ENCODE data around the gene MEP1A. TPM values are rescaled to one million over a fixed set of nuclear protein-coding genes. Genes with fewer than 3 reads are reported as not detected.
"Not testable (repeated sequence)": the region's sequence is repeated elsewhere in the genome, so short reads cannot be mapped to it uniquely, and the experiment has no call there.

Gene MEP1A
- total RNA-seq, 8 experiments from 2014 or later = 0.19 TPM; not detected in 7

DNA sequence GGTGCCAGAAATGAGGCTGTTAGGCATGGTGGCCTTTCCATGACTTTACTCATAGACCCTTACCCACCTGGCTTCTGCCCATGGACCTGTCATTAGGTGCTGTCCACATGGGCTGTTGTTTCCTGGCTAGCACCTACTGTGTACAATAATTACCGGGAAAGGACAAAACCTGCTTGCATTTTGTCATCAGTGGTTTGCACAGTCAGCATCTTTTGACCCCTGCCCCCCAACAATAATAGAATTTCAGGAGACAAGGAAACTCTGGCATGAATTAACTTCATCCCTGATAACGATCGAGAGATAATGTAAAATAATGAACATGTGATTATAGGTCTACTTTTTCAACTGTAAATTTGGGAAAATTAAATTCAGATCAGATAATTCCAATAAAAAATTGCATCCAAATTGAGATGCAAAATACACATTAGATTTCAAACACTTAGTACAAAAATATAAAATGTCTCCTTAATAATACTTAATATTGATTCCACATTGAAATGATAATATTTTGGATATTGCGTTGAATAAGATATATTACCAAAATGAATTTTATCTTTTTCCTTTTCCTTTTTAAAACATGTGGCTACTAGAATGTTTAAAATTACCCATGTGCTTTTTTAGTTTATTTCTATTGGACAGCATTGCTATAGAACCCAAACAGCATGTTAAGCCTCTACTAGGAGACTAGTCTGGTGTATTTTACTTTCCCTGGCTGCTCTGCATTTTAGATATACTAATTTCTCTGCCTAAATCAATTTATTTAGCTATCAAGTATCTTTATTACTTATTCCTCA is 34.0 kb upstream of the MEP1A start:
- ATAC-seq (replicated peaks in 6 of 8) = no peak
- in situ Hi-C loops (cut with MboI; ENCODE audit: low pct_unique_long_range_greater_than_20kb in 2 of 9, low sequenced_read_pairs in 9 of 9, unreplicated experiment in 9 of 9) = no loop called here
- Histone ChIP-seq H3K4me1 (replicated peaks in 1 of 2) (no peaks in the 10 kb centered on the region), H3K27ac (no peak overlapping the region), H3K4me3 (no peak overlapping the region)
- WGBS, 10 experiments = 44 to 99% (median 87%) methylated on average over 3 to 4 of the region's 4 CpGs; no CpG with 5 or more reads in 1 of the 10 experiments

DNA sequence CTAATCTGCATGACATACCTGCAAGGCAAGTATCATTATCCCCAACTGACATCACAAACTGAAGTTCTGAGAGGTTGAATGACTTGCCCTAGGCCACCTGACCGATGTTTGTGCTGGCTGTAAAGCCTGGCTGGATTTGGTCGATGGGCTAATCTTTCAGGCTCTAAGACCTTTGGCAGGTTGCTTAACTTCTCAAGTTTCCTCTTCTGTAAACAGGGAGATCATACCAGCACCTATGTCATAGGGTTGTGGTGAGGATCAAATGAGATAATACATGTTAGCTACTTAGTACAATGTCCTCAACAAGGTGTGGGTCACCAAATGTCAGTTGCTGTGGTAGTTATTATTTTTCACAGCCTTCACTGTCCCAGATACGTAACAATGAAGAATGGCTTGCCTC is 32.3 kb upstream of the MEP1A start:
- 20 to 100% (median 84%) methylated on average over 1 to 3 of the region's 3 CpGs; no CpG with 5 or more reads in 2 of the 10 experiments for WGBS, 10 experiments
- Histone ChIP-seq H3K27ac (no peak overlapping the region), H3K4me1 (replicated peaks in 1 of 2) (no peaks in the 10 kb centered on the region), H3K4me3 (no peak overlapping the region)
- peak in 1 of 8 experiments; percentile 41 for ATAC-seq (replicated peaks in 6 of 8)
- in situ Hi-C loops (cut with MboI; ENCODE audit: low pct_unique_long_range_greater_than_20kb in 2 of 9, low sequenced_read_pairs in 9 of 9, unreplicated experiment in 9 of 9) = no loop called here

DNA sequence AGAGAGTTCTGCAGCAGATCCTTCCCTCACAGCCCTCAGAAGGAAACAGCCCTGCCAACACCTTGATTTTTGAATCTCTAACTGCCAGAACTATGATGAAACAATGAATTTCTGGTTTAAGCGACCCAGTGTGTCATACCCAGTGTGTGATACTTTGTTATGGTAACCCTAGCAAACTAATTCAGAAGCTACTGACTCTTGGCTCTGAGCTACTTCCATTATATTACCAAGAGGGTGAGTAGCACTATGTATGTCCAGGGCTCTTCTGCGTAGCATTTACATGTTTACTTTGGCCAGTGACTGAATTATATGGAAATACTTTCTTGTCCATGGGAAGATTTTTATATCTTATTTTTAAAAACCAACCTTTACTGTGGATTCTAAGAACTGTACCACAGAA is 29.7 kb upstream of the MEP1A start:
- in situ Hi-C loops (cut with MboI; ENCODE audit: low pct_unique_long_range_greater_than_20kb in 2 of 9, low sequenced_read_pairs in 9 of 9, unreplicated experiment in 9 of 9) = no loop called here
- WGBS, 10 experiments = 44 to 100% (median 83%) methylated on average over 1 to 2 of the region's 2 CpGs; no CpG with 5 or more reads in 3 of the 10 experiments
- peak in 2 of 8 experiments; percentile 58 to 75 for ATAC-seq (replicated peaks in 6 of 8)

DNA sequence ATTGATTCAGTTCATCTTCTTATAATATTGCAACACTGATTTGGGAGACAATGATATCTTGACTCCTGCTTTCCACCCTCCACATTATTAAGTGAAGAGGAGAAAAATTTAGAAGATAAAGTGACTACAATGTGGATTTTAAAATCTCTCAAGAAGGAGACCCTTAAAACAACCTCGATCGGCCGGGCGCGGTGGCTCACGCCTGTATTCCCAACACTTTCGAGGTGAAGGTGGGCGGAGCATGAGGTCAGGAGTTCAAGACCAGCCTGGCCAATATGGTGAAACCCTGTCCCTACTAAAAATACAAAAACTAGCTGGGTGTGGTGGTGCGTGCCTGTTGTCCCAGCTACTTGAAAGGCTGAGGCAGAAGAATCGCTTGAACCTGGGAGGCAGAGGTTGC is 28.9 kb upstream of the MEP1A start:
- in situ Hi-C loops (cut with MboI; ENCODE audit: low pct_unique_long_range_greater_than_20kb in 2 of 9, low sequenced_read_pairs in 9 of 9, unreplicated experiment in 9 of 9) = not testable (repeated sequence)

More for the DNA sequence above, 29.7 kb upstream of the MEP1A start:
- Histone ChIP-seq H3K4me3 (no peak overlapping the region), H3K27ac (no peak overlapping the region), H3K4me1 (replicated peaks in 1 of 2) (no peaks in the 10 kb centered on the region)

DNA sequence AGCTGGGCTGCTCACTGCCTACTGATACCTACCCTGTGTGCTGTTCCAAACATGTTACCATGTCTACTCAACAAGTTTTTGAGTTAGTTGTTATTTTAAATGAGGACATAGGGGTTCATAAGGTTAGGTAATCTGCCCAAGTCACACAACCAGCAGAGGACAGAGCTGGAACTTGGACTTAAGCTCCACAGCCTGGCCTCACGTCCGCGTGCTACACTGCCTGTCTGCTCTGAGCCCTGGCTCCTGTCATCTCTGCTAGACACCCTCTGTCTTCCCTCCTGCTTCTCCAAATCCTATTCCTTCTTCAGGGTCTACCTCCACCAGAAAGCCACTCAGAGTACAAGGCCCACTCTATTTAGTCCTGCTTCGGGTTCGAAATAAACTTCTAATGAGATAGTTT is 28.2 kb upstream of the MEP1A start:
- H3K27ac ChIP-seq = no peak overlapping the region
- H3K4me1 ChIP-seq (replicated peaks in 1 of 2) = no peaks in the 10 kb centered on the region
- no peak for ATAC-seq (replicated peaks in 6 of 8)
- no peak overlapping the region for H3K4me3 ChIP-seq
- in situ Hi-C loops (cut with MboI; ENCODE audit: low pct_unique_long_range_greater_than_20kb in 2 of 9, low sequenced_read_pairs in 9 of 9, unreplicated experiment in 9 of 9) = no loop called here
- 52 to 100% (median 92%) methylated on average over 2 to 5 of the region's 5 CpGs; no CpG with 5 or more reads in 3 of the 10 experiments for WGBS, 10 experiments

More for the DNA sequence above, 28.9 kb upstream of the MEP1A start:
- WGBS, 10 experiments = 66 to 98% (median 83%) methylated on average over 1 to 10 of the region's 10 CpGs; no CpG with 5 or more reads in 2 of the 10 experiments
- not testable (repeated sequence) for H3K4me1 ChIP-seq (replicated peaks in 1 of 2); H3K27ac ChIP-seq; ATAC-seq (replicated peaks in 6 of 8); H3K4me3 ChIP-seq

DNA sequence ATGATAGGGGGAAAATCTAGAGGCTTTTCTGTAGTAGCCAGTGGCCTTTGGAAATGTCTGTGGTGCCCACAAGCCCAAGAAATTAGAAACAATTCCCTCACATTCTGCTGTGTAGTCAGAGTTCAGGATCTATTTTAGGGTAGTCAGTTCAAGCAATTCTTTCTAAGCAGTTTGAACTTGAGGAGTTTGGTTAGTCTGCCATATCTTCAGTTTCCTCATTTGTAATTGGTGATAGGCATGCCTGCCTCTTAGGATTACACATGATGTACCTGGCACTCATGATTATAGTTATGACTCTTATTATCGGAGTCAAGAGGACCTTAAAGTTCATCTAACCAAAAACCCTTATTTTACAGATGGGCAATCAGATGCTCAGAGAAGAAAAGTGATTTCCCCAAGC is 21.2 kb upstream of the MEP1A start:
- ATAC-seq (replicated peaks in 6 of 8) = no peak
- 0 to 100% (median 63%) methylated on average over 1 of the region's 1 CpG; no CpG with 5 or more reads in 4 of the 10 experiments for WGBS, 10 experiments
- in situ Hi-C loops (cut with MboI; ENCODE audit: low pct_unique_long_range_greater_than_20kb in 2 of 9, low sequenced_read_pairs in 9 of 9, unreplicated experiment in 9 of 9) = no loop called here
- Histone ChIP-seq H3K4me1 (replicated peaks in 1 of 2) (no peaks in the 10 kb centered on the region), H3K4me3 (no peak overlapping the region), H3K27ac (no peak overlapping the region)

DNA sequence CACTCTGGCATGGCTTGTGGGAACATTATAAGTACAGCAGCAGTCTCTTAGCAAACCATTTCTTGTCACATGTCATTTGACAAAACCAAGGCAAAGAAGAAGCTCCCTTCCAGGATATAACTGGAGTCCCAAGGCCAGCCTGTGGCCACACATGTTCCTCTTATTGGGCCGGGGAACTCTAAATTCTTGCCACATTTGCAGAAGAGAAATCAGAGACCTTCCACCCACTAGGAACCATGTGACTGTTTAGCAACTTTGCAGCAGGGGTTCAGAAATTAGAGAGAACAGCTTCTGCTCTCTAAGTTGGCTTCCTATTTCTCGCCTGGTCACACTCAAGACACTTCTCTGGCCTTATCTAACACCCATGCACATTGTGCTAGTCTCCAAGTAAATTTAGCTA is 20.4 kb upstream of the MEP1A start:
- H3K4me1 ChIP-seq (replicated peaks in 1 of 2) = no peaks in the 10 kb centered on the region
- no peak overlapping the region for H3K27ac ChIP-seq
- no peak for ATAC-seq (replicated peaks in 6 of 8)
- in situ Hi-C loops (cut with MboI; ENCODE audit: low pct_unique_long_range_greater_than_20kb in 2 of 9, low sequenced_read_pairs in 9 of 9, unreplicated experiment in 9 of 9) = no loop called here
- WGBS, 10 experiments = 0 to 100% (median 68%) methylated on average over 1 to 2 of the region's 2 CpGs; no CpG with 5 or more reads in 2 of the 10 experiments
- H3K4me3 ChIP-seq = no peak overlapping the region

DNA sequence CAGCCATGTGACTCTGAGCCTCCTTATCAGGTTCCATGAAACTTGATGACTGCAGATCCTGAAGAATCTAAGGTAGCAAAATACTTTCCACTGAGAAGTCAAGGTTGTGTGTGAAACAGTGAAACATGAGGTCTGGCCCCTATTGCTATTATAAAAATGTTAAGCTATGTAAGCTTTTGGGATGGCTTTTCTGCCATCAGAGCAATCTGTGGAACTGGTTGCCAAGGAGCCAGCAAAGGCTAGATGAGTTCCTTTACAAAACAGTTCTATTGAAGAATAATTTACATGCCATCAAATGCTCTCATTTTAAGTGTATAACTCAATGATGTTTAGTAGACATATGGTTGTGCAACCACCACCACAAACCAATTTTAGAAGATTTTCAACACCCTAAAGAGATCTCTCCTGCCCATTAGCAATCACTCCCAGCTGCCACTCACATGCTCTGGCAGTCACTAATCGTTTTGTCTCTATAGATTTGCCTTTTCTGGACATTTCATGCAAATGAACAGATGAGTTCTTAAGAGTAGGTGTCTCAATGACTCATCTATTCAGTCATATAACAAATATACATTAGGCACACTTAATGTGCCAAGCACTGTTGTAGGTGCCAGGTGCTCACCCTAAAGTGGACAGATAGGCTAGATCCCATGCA is 19.9 kb upstream of the MEP1A start:
- 0 to 80% (median 40%) methylated on average over 1 of the region's 1 CpG; no CpG with 5 or more reads in 5 of the 10 experiments for WGBS, 10 experiments
- in situ Hi-C loops (cut with MboI; ENCODE audit: low pct_unique_long_range_greater_than_20kb in 2 of 9, low sequenced_read_pairs in 9 of 9, unreplicated experiment in 9 of 9) = no loop called here
- Histone ChIP-seq H3K4me3 (no peak overlapping the region), H3K4me1 (replicated peaks in 1 of 2) (no peaks in the 10 kb centered on the region), H3K27ac (no peak overlapping the region)
- no peak for ATAC-seq (replicated peaks in 6 of 8)

DNA sequence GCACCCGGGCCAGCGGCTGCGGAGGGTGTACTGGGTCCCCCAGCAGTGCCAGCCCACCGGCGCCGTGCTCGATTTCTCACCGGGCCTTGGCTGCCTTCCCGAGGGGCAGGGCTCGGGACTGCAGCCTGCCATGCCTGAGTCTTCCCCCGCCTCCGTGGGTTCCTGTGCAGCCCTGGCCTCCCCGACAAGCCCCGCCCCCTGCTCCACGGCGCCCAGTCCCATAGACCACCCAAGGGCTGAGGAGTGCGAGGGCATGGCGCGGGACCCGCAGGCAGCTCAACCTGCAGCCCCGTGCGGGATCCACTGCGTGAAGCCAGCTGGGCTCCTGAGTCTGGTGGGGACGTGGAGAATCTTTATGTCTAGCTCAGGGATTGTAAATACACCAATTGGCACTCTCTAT is 18.5 kb upstream of the MEP1A start:
- not testable (repeated sequence) for ATAC-seq (replicated peaks in 6 of 8); H3K4me1 ChIP-seq (replicated peaks in 1 of 2); H3K4me3 ChIP-seq; H3K27ac ChIP-seq
- no CpG with 5 or more reads among the region's 24 CpGs for WGBS, 10 experiments
- in situ Hi-C loops (cut with MboI; ENCODE audit: low pct_unique_long_range_greater_than_20kb in 2 of 9, low sequenced_read_pairs in 9 of 9, unreplicated experiment in 9 of 9) = loop anchor here in 1 of 9 experiments (25.0 kb wide), 1 partner anchor 87 kb away; the partner anchor contains the start of gene TDRD6

DNA sequence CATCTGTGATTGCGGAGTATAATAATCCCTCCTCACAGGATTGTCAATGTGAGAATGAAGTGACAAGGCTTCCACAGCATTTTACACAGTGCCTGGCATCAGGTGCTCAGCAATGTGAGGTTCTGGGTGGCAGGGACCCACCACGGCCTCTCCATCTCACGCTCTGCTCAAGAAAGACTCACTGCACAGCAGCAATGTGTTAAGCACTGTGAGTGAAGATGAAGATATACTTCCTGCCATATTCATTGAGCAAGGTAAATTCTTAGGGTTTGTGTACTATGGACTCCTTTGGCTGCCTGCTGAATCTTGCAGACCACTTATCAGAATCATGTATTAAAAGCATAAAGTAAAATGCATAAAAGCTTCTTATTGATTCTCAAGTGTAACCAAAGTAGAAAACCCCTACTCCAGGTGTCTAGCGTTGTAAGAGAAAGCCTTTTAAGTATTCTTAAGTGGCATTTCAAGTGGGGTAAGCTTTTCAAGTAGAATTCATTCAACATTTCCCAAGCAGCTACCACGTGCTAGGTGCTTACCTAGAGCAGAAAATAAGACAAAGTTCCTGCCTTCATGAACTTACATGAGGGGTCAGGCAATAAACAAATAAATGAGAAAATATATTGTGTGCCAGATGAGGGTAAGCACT is 17.0 kb upstream of the MEP1A start:
- no peak for ATAC-seq (replicated peaks in 6 of 8)
- no peak overlapping the region for H3K4me3 ChIP-seq
- WGBS, 10 experiments = 14 to 90% (median 66%) methylated on average over 1 to 5 of the region's 5 CpGs; no CpG with 5 or more reads in 2 of the 10 experiments
- in situ Hi-C loops (cut with MboI; ENCODE audit: low pct_unique_long_range_greater_than_20kb in 2 of 9, low sequenced_read_pairs in 9 of 9, unreplicated experiment in 9 of 9) = loop anchor here in 1 of 9 experiments (25.0 kb wide), 1 partner anchor 89 kb away; the partner anchor contains the start of gene TDRD6
- no peak overlapping the region for H3K27ac ChIP-seq
- H3K4me1 ChIP-seq (replicated peaks in 1 of 2) = no peaks in the 10 kb centered on the region

DNA sequence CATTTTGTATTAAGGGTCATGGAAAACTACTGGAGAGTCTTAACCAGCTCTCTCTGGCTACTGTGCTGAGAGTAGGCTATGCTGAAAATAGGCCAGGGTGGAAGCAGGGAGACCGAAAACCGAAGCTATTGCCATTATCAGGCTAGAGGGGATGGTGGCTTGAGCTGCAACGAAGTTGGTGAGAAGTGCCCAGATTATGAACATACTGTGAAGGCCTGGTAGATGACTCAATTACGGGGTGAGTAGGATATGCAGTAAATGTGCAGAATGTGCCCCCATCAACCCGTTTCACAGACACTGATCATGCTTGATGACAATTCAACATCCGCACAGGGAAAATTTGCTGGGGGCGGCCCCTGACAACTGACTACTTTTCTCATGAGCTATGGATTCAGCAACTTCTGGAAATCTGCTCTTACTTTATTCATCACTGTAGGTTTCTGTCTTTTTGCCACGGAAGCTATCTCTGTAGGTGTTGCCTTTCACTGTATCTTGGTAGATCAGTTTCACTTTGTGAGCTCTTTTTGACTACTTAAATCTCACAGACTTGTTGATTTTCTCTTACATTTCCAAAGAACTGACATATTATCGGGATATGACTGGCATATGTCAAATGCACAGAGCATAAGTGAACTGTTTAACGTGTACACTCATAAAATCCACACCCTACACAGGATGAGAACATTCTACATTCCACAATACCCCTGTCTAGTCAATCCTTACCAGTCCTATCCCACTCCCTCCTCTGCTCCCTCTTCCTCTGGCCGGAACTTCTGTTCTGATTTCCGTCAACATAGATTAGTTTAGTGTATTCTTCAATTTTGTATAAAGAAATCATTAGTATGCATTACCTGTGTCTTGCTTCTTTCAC is 15.5 kb upstream of the MEP1A start:
- no peak overlapping the region for H3K4me3 ChIP-seq
- no peak overlapping the region for H3K27ac ChIP-seq
- no peak for ATAC-seq (replicated peaks in 6 of 8)
- whole genome bisulfite sequencing, 10 experiments = 39 to 94% (median 73%) methylated on average over 4 to 10 of the region's 12 CpGs
- no peaks in the 10 kb centered on the region for H3K4me1 ChIP-seq (replicated peaks in 1 of 2)
- in situ Hi-C loops (cut with MboI; ENCODE audit: low pct_unique_long_range_greater_than_20kb in 2 of 9, low sequenced_read_pairs in 9 of 9, unreplicated experiment in 9 of 9) = loop anchor here in 1 of 9 experiments (25.0 kb wide), 1 partner anchor 90 kb away; the partner anchor contains the start of gene TDRD6
